Keratinocyte (primary cell): ENCODE results near the gene ITGB5. TPM values are rescaled to one million over a fixed set of nuclear protein-coding genes. Genes with fewer than 3 reads are reported as not detected.

Experiments
- DNase-seq: peaks from one replicate; pipeline ENCODE4 v3.0.0-alpha.2; 2011; ENCODE audit warnings: low read depth, missing footprints, low spot score
- FAIRE-seq: peaks from 2 replicates; lab custom pipeline; 2011; peaks lifted over from hg19 to GRCh38; lab: Jason Lieb, UNC
- H2AFZ ChIP-seq: 2 replicates; pipeline ENCODE4 v1.6.0; 2012; ENCODE audit warnings: low read length, control low read depth, inconsistent platforms; ENCODE audit not compliant: control insufficient read depth
- H3K27ac ChIP-seq: 2 replicates; pipeline ENCODE4 v1.5.1; 2011; ENCODE audit warnings: low read length; ENCODE audit not compliant: control insufficient read depth, insufficient read depth
- H3K27me3 ChIP-seq: 3 replicates; pipeline ENCODE4 v1.6.0; 2011; ENCODE audit warnings: low read length; ENCODE audit not compliant: control insufficient read depth, insufficient read depth; ENCODE audit errors: extremely low read depth
- H3K36me3 ChIP-seq, 2 experiments: 2 replicates in 1 of 2; 3 replicates in 1 of 2; pipeline ENCODE4 v1.5.1; 2011; ENCODE audit warnings: low read length in 2 of 2, mild to moderate bottlenecking in 1 of 2; ENCODE audit not compliant: control insufficient read depth in 2 of 2, insufficient read depth in 2 of 2; ENCODE audit errors: extremely low read depth in 1 of 2
- H3K4me1 ChIP-seq: 3 replicates; pipeline ENCODE4 v1.5.1; 2011; ENCODE audit warnings: low read length; ENCODE audit not compliant: control insufficient read depth, insufficient read depth; ENCODE audit errors: extremely low read depth
- H3K4me2 ChIP-seq: 3 replicates; pipeline ENCODE4 v1.6.0; 2011; ENCODE audit warnings: low read depth, low read length; ENCODE audit not compliant: control insufficient read depth, insufficient read depth; ENCODE audit errors: extremely low read depth
- H3K4me3 ChIP-seq, 3 experiments: fragments of 200-600 bp in 1 of 3; sonication (generic) in 1 of 3; 2 replicates in 2 of 3; 3 replicates in 1 of 3; pipeline ENCODE4 v1.5.1; 2011 to 2016; ENCODE audit warnings: low read length in 3 of 3, mild to moderate bottlenecking in 3 of 3, control low read depth in 2 of 3, inconsistent platforms in 1 of 3, low read depth in 1 of 3, mixed read lengths in 1 of 3, mixed run types in 1 of 3, moderate library complexity in 1 of 3; ENCODE audit not compliant: control insufficient read depth in 2 of 3, insufficient read depth in 2 of 3; ENCODE audit errors: extremely low read depth in 1 of 3
- H3K79me2 ChIP-seq: 2 replicates; pipeline ENCODE4 v1.6.0; 2012; ENCODE audit warnings: low read length; ENCODE audit not compliant: control insufficient read depth, insufficient read depth
- H3K9ac ChIP-seq: 3 replicates; pipeline ENCODE4 v1.6.0; 2011; ENCODE audit warnings: low read length; ENCODE audit not compliant: control insufficient read depth, insufficient read depth; ENCODE audit errors: extremely low read depth
- H3K9me1 ChIP-seq: 3 replicates; pipeline ENCODE4 v1.6.0; 2011; ENCODE audit warnings: low read length; ENCODE audit not compliant: control insufficient read depth, insufficient read depth; ENCODE audit errors: extremely low read depth
- H3K9me3 ChIP-seq: 2 replicates; pipeline ENCODE4 v1.5.1; 2012; ENCODE audit warnings: low read depth, low read length; ENCODE audit not compliant: control insufficient read depth
- H4K20me1 ChIP-seq: 3 replicates; pipeline ENCODE4 v1.6.0; 2011; ENCODE audit warnings: low read length; ENCODE audit not compliant: control insufficient read depth, insufficient read depth; ENCODE audit errors: extremely low read depth
- CTCF ChIP-seq, 3 experiments: IDR thresholded peaks in 1 of 3; conservative IDR thresholded peaks in 1 of 3; optimal IDR thresholded peaks in 1 of 3; 2 replicates in 2 of 3; 3 replicates in 1 of 3; pipeline versions ENCODE3 to v1.5.1; 2011; ENCODE audit warnings: low read length in 3 of 3, mild to moderate bottlenecking in 3 of 3, moderate library complexity in 2 of 3, control low read depth in 1 of 3, inconsistent platforms in 1 of 3; ENCODE audit not compliant: insufficient read depth in 2 of 3; ENCODE audit errors: extremely low read depth in 1 of 3
- EZH2 ChIP-seq: IDR thresholded peaks from one replicate; pipeline ENCODE4 v1.6.1; 2012; ENCODE audit warnings: inconsistent platforms, mild to moderate bottlenecking, low read length, moderate library complexity
- dilution Hi-C: fragments of 300-500 bp; cut with MboI; formaldehyde crosslinking; loops from one replicate; pipeline ENCODE4 v1.7.0; 2020; ENCODE audit warnings: low sequenced_read_pairs; ENCODE audit not compliant: extremely low pct_ligation_motif_present
- polyA plus RNA-seq, 5 experiments: library from polyadenylated mRNA; depleted of rRNA in 3 of 5; stranded (reverse) in 3 of 5; stranded (forward) in 1 of 5; unstranded in 1 of 5; fragments of >200 nt; gene quantifications; 1 replicate in 1 of 5; 2 replicates in 3 of 5; 3 replicates in 1 of 5; pipeline versions ENCODE4 v1.2.1 to v1.2.3, GENCODE V29; 2011 to 2012; ENCODE audit warnings: missing spikeins in 2 of 5, low read depth in 1 of 5, low replicate concordance in 1 of 5

Gene ITGB5
- polyA plus RNA-seq, 1 donor (not counting 4 experiments of a cell fraction or from before 2014, with no cell fraction given), result 136 TPM

DNA sequence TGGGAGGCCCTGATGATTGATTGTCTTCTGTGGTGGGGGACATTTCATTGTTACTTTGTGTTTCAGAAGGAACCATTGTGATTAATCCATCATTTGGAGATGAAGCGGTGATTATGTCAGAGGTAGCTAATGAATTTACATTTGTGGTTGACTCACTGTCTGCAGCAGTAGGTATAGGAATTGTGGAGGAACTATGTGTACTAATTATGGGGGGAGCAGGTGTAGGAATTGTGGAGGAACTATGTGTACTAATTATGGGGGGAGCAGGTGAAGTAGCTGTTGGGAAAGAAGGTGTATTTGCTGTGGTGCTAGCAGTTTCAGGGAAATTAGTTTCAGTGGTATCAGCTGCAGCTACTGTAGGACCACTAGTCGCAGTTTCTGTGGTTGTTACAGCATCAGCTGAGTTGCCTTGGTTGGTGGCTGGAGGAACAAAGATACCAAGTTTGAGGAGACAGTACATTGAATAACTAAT, 40.4 kb upstream of the ITGB5 start:
- Histone ChIP-seq H3K4me1 (no peaks in the 10 kb centered on the region), H3K27me3 (no peaks in the 10 kb centered on the region), H3K9me1 (no peaks in the 10 kb centered on the region), H3K9ac (no peak overlapping the region), H3K27ac (no peak overlapping the region), H3K36me3 (no peaks in the 10 kb centered on the region), H3K4me2 (no peak overlapping the region), H2AFZ (no peak overlapping the region), H3K9me3 (no peaks in the 10 kb centered on the region), H3K79me2 (no peaks in the 10 kb centered on the region), H4K20me1 (no peaks in the 10 kb centered on the region), H3K4me3 (no peak overlapping the region)
- FAIRE-seq (no peak), DNase-seq (no peak)
- dilution Hi-C loops, result no loop called here
- no peak for TF ChIP-seq CTCF (optimal IDR thresholded peaks at IDR 0.05 in 1 of 3, IDR thresholded peaks at IDR 0.05 in 1 of 3, conservative IDR thresholded peaks at IDR 0.05 in 1 of 3; ENCODE audit: extremely low read depth in 1 of 3, insufficient read depth in 2 of 3, low read length in 3 of 3)
- no peak for TF ChIP-seq EZH2

- no peak for DNase-seq
- Histone ChIP-seq H3K27me3 (peaks cover 4% of the 10 kb centered on the region), H3K4me3 (no peak overlapping the region), H3K79me2 (no peaks in the 10 kb centered on the region), H2AFZ (no peak overlapping the region), H3K9ac (no peak overlapping the region), H3K9me1 (no peaks in the 10 kb centered on the region), H3K4me1 (no peaks in the 10 kb centered on the region), H3K9me3 (no peaks in the 10 kb centered on the region), H3K36me3 (no peaks in the 10 kb centered on the region), H3K4me2 (no peak overlapping the region), H3K27ac (no peak overlapping the region), H4K20me1 (no peaks in the 10 kb centered on the region)
- no peak for FAIRE-seq
- dilution Hi-C loops, result no loop called here
- TF ChIP-seq CTCF (optimal IDR thresholded peaks at IDR 0.05 in 1 of 3, IDR thresholded peaks at IDR 0.05 in 1 of 3, conservative IDR thresholded peaks at IDR 0.05 in 1 of 3; ENCODE audit: extremely low read depth in 1 of 3, insufficient read depth in 2 of 3, low read length in 3 of 3) (no peak), EZH2 (no peak)
These were observed 39.4 kb upstream of the ITGB5 start for GRCh38 chr3:124926426-124927101.
